Measurements from ENCODE around the gene SART1.
"Not testable (repeated sequence)": the region's sequence is repeated elsewhere in the genome, so short reads cannot be mapped to it uniquely, and the experiment has no call there.

The SART1 gene

DNA sequence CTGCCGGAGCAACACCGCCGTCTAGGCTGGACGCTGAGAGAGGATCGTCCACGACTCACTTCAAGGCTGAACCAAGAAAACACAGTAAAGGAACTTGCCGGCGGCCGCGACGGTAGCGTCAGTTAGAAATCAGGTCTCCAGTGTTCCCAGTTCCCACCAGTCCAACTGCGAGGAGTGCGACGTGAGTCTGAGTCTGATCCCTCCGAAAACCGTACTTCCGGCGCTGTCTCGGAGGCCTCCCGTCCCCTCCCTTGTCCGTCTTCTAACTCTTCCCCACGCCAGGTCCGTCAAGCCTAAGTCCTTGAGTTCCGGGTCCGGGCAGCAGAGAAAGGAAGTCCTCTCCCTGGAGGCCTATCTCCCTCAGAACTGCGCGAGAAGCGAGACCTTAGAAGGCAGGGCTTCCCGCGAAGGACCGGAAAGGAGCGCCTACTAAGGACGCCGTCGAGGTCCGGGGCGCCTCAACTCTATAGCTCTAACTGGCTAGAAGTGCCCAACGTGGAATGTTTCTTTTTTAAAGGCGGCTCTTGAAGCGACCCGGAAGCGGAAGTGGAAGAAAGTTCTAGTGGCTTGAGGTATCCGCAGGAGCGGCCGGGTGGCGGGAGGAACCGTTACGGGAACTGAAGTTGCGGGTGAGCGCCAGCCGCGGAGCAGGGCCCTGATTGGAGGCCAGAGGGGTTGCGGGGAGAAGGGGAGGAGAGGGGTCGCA is 40.6 kb downstream of the SART1 start, which contains the start of the genes BANF1 and EIF1AD:
TSS of gene BANF1 (plus strand) at position 562 of the 706 bp plus-strand sequence. CDS start 748 bp downstream, outside the sequence.
TSS of gene EIF1AD (minus strand) at position 216 of the 706 bp plus-strand sequence. CDS start 1,768 bp downstream, outside the sequence.
- DNase-seq (ENCODE audit: low spot score): peak; percentile 95

DNA sequence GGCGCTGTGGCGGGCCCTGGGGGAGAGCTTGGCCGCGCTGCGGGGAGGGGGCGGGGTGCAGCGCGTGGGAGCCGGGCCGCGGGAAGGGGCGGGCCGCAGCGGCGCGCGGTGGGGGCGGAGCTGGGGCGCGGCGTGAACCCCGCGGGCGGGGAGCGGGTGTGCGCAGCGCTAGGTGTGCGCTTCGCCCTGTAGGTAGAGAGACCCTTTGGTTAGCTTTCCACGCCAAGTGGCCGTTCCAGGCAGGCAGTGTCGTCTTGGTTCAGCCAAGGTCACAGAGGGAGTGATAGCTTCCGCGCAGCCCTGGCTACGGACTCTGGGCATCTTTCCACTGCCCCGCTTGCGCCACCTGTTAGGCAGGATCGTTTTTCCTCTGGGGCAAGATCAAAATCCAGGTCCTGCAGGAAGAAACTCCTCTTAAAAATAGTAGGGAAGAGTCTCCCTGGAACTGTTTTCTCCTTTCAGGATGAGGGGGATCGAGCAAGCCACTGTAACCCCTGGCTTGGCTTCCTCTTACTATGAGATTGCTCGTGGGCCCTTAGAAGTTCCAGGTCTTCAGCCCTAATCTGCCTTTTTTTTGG is 41.2 kb downstream of the SART1 start:
- DNase-seq (ENCODE audit: low spot score): peak; percentile 84

DNA sequence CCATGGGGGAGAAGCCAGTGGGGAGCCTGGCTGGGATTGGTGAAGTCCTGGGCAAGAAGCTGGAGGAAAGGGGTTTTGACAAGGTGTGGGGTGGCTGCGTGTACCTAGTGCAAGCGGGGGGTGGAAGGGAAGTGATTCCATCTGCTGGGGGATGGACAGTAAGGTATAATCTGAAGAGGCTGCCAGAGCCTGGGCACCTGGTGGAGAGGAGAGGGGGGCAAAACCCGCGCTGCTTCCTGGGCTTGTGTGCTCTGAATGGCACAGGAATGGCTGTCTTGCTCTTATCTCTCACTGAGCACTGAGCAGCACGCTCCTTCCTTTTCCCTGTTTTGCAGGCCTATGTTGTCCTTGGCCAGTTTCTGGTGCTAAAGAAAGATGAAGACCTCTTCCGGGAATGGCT is 41.8 kb downstream of the SART1 start:
- DNase-seq (ENCODE audit: low spot score): no peak

DNA sequence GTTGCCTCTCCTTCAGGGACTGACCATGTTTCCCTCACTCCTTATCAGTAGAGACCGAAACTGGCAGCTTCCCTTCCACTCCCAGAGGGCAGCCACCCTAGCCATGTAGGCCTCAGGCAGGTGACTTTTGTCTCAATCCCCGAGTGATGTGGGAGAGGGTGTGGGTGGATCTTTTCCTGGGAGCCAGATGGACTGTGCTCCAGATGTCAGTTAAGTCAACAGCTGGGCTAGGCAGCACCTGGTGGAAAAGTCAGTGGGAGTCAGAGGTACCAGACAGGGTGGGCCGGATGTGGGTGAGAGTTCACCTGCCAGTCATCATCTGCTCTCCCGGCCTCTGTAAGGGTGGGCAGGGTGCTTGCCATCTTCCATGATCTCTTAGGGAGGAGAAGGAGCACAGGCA is 42.7 kb downstream of the SART1 start:
- DNase-seq (ENCODE audit: low spot score): no peak

DNA sequence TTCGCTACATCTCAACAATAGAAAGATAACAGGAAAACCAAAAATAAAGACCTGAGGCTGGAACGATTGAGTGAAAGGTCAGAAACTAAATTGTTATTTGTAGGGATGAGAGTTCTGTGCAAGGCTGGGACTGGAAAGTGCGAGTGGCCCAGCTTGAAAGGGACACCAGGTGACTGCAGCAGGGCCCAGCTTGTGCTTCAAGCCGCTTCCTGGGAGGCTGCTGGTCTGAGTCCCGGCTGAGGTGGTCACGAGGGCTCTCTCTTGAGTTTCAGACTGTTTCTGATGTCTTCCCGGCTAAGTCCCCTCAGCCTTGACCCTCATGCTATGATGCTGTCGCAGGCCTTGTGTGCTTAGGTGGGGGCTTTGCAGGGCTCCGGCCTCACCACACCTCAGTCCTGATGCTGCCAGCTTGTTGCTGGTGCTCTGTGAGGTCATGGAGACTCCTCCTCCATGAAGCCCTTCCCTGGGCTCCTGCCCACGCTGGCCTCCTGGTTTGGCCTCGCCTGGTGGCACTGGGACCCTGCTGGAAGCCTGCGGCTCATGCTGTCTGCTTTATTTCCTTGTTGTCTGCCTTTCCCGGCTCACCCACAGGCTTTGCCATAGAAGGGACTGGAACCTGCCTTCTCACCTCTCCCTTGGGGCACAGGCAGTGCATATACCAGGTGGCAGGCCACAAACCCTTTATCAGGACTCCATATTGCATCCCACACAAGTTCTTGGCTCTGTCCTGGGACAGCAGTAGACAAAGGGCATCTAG is 44.8 kb downstream of the SART1 start:
- no peak for DNase-seq (ENCODE audit: low spot score)

DNA sequence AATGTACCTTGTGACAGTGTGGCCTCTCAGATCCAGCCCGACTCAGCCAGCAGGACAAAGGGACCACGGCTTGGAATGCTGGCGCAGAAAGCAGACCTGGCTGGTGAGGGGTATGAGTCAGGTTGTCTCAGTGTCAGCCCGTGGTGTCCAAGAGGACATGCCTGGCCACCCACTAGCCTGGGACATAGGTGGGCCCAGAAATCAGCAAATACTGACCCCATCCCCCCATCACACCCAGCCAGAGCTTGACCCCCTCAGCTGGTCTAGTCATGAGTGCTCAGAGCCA is 45.3 kb downstream of the SART1 start:
- DNase-seq (ENCODE audit: low spot score): no peak

DNA sequence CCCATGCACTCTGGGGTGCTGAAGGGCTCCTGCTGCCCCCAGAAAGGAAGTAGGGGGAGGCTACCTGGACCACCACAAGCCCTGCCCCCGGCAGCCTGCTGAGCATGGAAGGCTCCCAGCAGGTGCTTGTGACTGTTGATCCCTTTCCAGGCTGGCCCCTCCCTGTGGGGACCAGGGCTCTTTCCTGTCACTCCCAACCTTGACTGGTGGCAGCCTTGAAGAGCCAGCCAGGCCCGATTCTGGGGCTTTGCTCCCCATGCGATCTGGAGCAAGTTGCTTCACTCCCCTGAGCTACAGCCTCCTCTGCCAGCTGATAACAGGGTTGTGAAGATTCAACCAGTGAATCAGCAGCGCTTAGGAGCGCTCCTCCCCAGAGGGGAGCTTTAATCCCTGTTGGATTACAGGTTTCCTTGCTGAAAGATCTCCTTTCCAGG is 45.7 kb downstream of the SART1 start:
- DNase-seq (ENCODE audit: low spot score): no peak

DNA sequence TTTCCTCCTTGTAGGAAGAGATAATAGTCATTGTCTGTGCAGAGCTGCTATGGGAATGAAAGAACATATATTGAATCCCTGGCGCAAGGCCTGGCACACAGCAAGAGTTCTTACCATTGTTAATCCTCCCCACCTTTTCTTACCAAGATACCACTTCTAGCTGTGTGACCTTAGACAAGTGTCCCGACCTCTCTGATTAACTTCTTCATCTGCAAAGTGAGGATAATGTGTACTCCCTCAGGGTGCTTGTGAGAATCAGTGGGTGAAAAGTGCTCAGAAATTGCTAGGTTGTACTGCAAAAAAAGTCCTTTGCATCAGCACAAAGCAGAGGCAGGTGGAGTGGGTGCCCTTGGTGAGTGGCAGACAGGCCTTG is 46.5 kb downstream of the SART1 start:
- no peak for DNase-seq (ENCODE audit: low spot score)

DNA sequence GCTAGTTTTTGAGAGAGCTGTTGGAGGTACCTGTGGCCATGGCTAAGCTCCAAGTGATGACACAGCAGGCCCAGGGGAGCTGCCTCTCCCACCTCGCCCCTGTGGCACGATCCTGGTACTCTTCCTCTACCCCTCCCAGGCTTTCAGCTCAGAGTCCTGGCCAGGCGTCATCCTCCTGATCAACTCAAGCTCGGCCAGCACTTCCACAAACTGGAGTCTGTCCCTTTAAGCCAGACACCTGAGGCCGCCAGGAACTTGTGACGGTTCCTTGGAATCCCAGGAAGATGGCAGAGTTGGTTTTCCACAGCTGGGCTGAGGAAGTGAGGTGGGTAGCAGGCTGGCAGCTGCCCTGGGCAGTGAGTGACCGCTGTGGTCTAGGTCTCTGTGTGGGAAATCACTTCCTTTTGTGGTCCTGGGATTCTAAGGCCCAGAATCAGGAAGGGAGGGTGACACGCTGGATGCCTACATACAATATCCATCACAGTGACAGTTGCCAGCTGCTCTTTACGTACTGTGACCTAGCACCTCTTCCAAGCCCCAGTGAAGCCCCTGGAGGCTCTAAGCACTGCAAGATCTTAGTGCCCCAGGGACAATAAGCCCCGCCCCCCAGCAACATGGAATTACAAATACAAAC is 47.1 kb downstream of the SART1 start:
- DNase-seq (ENCODE audit: low spot score): no peak

DNA sequence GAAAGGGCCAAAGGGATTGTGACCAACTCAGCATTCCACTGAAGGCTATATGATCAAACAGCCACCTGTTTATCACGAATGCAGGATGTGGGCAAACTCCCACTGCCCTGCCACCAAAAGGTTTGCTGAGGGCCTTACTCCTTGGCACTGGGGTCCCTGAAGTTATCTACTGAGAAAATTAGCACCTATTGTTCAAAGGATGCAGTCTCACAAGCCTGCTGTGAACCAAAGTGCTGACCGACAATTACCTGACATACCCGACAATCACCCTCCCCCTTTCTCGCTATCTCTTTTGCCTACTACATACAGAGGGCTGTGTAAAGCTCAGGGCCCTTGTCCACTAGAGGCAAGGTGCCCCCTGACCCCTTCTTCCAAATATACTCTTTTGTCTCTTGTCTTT is 48.5 kb downstream of the SART1 start:
- not testable (repeated sequence) for DNase-seq (ENCODE audit: low spot score)

DNA sequence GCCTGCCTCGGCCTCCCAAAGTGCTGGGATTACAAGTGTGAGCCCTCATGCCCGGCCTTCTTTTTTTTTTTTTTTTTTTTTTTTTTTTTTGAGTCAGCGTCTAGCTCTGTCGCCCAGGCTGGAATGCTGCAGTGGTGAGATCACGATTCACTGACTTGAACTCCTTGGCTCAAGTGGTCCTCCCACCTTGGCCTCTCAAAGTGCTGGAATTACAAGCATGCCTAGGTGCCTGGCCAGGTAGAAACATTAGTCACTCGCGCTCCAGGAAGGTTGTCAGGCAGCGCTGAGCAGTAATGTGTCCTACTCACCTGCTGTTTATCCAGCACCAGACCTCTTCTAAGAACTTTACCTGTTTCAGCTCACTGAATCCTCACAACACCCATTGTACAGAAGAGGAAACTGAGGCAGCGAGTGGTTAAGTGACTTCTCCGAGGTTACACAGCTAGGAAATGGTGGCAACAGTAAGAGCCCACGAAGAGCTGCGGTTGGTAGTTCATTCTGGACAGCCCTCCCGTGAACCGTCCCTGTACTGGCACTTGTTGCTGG is 49.8 kb downstream of the SART1 start:
- DNase-seq (ENCODE audit: low spot score): peak; percentile 57

DNA sequence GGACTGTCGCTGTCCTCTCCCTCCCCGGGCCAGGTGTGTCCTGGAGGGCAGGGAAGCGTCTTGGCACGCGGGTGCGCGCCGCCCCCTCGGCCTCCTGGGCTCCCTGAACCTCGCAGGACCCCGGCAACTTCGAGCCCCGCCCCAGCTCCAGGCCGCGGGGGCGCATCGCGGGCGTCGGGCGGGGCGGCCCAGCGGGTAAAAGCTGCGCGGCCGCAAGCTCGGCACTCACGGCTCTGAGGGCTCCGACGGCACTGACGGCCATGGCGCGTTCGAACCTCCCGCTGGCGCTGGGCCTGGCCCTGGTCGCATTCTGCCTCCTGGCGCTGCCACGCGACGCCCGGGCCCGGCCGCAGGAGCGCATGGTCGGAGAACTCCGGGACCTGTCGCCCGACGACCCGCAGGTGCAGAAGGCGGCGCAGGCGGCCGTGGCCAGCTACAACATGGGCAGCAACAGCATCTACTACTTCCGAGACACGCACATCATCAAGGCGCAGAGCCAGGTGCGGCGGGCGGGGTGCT is 50.3 kb downstream of the SART1 start, which contains the start of gene CST6:
TSS of gene CST6 (plus strand) at position 224 of the 519 bp plus-strand sequence. CDS start at position 261, 37 bp downstream.
- DNase-seq (ENCODE audit: low spot score): no peak

DNA sequence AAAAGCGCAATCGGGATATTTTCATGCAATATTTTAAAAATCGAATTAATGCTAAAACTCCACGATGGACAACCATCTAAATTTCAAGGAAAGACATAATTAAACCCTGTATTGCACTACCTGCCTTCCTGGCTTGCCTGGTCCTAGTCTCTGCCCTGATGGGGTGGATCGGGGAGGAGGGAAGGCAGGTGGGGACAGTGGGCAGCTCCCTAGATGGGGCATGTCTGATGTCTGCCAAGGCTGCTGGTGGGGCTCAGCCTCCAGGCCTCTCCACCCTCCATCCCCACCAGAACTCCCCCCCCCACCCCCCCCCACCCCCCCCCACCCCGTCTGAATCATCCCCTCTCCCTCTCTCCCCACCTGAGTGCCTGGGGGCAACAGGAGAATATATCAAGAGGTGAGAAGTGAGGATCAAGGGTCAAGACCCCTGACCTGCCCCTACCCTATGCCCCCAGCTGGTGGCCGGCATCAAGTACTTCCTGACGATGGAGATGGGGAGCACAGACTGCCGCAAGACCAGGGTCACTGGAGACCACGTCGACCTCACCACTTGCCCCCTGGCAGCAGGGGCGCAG is 50.9 kb downstream of the SART1 start:
- DNase-seq (ENCODE audit: low spot score): no peak

DNA sequence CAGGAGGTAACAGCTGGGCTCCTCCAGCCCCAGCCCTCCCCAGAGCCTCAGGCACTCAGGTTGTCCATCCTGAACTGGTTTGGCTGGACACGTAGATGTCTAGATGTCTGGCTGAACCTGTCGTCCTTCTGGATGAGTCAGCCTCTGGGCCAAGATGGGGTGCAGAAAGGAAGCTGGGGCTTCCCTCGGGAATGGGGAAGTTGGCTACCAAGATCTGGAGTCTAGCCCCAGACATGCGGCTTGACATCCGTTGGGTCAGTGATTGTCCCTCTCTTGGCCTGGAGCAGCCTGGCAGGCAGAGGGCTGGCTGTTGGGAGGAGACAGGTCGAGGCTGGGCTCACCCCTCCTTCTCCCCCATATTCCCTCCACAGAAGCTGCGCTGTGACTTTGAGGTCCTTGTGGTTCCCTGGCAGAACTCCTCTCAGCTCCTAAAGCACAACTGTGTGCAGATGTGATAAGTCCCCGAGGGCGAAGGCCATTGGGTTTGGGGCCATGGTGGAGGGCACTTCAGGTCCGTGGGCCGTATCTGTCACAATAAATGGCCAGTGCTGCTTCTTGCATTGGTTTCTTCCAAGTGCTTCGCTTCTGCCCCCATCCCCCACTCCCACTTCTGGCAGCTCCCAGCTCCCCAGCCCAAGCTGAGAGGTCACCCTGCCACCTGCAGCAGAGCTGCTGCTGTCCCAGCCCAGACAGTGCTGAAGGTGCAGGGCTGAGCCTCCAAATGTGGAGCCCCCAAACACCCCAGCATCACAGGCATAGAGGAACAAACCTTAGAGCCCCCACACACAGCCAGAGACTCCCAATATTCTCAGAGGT is 51.6 kb downstream of the SART1 start:
- DNase-seq (ENCODE audit: low spot score): no peak

DNA sequence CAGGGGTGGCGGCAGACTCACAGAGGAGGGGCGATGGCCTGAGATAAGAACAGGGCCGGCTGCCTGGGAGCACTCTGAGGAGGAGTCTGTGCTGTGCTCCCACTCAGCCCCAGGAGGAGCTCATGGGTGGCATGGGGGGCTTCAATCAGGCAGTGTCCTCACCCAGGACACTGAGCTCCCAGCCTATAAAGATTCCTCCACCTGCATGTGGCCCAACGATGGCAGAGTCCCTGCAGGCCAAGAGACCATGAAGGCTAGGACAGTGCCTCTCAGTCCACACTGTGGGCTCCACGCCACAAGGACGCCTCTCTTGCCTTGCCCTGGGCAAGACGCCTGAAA is 52.2 kb downstream of the SART1 start:
- DNase-seq (ENCODE audit: low spot score): no peak

DNA sequence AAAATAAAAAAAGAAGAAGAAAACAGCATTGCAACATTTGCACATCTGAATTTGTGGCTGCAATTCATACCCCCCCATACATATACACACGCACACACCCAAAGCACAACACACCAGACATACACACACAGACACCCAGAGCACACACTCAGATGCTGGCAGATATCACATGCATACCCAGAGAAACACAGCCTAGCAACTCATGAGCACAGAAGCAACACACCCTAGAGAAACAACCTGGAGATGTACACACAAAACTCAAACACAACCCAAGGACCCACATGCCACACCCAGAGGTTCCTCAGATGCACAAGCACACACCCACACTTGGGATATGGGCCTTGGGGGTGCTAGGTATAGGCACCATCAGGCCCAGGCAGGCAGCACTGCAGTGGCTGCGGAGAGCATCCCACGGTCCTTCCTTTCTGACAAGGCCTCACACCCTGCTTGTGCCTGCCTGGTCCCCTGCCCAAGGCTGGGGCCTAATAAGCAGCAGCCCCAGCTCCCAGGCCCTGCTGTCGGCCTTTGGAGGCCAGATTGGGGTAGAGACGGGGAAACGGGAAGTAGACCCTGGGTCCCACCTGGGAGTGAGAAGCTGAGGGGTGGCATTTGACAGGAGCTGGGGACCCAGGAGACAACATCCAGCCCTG is 53.4 kb downstream of the SART1 start:
- DNase-seq (ENCODE audit: low spot score): no peak

DNA sequence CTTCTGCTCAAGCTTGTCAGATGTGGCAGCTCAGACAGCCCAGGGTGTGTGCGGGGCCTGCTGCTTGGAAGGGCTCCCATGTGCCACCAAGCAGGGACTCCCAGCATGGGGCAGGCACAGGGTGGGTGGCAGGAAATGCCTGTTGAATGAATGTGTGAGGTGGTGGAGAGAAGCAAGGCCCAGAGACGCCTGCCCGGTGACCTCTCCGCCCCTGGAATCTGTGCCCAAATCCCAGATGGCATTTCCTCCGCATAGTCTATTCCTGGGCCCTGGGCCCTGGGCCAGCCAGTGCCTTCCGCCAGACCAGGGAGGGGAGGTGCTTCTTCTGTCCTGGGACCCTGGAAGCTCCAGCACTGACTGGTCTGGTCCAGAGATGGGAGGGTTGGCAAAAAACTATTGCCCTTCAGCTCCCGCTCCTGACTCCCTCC is 53.9 kb downstream of the SART1 start:
- peak; percentile 56 for DNase-seq (ENCODE audit: low spot score)

DNA sequence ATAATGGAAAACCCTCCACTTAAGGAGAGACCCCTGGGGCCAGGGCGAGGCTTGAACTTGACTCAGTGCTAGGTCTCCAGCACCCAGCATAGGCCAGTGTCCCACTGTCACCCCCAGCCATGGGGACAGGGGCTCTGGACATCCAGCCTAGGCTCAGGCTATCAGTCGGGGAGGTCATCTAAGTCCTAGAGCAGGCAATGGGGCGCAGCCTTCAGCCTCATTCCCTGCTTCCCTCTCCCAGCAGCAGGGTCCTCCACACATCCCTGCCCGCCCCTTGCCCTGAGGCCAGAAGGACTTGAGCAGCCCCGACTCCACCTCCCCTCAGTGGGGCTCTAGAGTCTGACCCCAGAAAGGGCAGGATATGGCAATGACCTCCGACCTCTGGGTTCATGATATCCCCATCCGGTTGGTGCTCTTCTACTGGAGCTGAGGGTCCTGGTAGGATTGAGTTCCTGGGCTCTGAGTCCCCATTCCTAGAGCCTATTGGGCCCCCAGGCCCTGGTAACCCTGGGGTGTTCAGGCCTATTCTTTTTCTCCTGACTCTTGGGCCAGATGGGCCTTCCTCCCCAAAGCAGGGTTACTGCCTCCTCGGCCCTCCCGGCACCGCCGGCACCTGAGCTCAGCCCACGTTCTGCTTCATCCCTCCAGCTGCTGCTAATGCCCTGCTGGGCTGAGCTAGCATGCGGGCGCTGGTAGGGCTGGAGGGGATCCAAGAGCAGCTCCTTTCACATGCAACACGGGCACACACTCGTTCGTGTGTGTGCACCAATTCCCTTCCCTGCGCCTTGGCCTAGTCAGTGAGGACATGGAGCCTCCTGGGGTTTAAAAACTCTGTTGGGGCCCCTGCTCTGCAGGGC is 54.6 kb downstream of the SART1 start:
- DNase-seq (ENCODE audit: low spot score): no peak

DNA sequence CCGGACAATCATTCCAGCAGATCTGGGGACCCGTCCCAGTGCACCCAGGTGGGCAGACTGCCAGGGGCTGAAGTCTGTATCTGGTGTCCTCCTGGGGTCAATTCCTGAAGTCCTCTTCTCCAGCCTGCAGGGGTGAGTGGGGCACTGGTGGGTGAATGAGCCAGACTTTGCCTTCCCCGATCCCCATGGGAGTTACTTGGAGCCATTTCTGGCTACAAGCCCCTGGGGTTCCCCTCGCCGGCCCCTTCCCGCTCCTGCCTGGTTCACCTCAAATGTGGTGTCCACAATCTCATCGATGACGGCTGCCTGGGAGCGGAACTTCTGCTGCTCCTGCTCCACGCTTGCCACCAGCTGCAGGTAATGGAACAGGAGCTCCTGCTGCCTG is 55.3 kb downstream of the SART1 start:
- DNase-seq (ENCODE audit: low spot score): no peak

DNA sequence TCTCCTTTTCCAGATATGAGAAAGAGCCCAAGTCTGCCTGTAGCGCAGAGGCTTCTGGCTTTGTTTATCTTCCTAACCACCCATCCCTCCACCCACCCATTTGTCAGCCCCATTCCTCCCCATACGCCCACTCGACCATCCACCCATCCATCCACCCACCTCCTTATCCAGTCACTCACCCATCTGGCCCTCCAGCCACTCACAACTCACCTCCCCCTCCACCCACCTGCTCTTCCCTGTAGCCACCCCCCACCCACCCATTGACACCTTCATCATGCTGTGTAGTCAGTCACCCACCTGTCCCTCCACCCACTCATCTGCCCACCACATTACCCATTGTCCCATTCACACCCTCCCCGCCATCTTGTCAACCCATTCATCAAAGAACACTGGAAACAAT is 55.8 kb downstream of the SART1 start:
- DNase-seq (ENCODE audit: low spot score): no peak

Measured in AG20443 (cell line).